ENCODE results near the gene SNAP25.
A peak's percentile ranks its signal among the peaks of the same experiment; 100 is the strongest.

SNAP25 gene

GRCh38 chr20:10179574-10180298 lies 38.9 kb upstream of the SNAP25 start:
- H3K9me3 ChIP-seq (ENCODE audit: control insufficient read depth, insufficient read depth, low read length) = no peaks in the 10 kb centered on the region
- H3K4me1 ChIP-seq (ENCODE audit: control insufficient read depth, low read length) = no peaks in the 10 kb centered on the region
- peak; percentile 37 for TF ChIP-seq CTCF (IDR thresholded peaks at IDR 0.05; ENCODE audit: low read depth, low read length, poor library complexity, severe bottlenecking)
- TF ChIP-seq EZH2phosphoT487 (IDR thresholded peaks at IDR 0.05; ENCODE audit: borderline replicate concordance, low read length) = no peak
- no peaks in the 10 kb centered on the region for H4K20me1 ChIP-seq (ENCODE audit: control insufficient read depth, insufficient read depth, low read depth, low read length)
- H3K9me2 ChIP-seq (replicated peaks; ENCODE audit: control insufficient read depth, low read length) = no peaks in the 10 kb centered on the region
- H3K4me3 ChIP-seq (ENCODE audit: low read length) = no peak overlapping the region
- no peaks in the 10 kb centered on the region for H3K36me3 ChIP-seq (ENCODE audit: control insufficient read depth, low read length)
- no peak overlapping the region for H3K27ac ChIP-seq (ENCODE audit: low read depth, low read length)
- H3K27me3 ChIP-seq (ENCODE audit: control insufficient read depth, low read length) = no peaks in the 10 kb centered on the region
- H3K4me2 ChIP-seq (ENCODE audit: low read length) = no peak overlapping the region
- H3F3A ChIP-seq (ENCODE audit: control insufficient read depth, insufficient read depth) = no peaks in the 10 kb centered on the region
- no peaks in the 10 kb centered on the region for H3K79me2 ChIP-seq (ENCODE audit: control insufficient read depth, low read length)

DNA sequence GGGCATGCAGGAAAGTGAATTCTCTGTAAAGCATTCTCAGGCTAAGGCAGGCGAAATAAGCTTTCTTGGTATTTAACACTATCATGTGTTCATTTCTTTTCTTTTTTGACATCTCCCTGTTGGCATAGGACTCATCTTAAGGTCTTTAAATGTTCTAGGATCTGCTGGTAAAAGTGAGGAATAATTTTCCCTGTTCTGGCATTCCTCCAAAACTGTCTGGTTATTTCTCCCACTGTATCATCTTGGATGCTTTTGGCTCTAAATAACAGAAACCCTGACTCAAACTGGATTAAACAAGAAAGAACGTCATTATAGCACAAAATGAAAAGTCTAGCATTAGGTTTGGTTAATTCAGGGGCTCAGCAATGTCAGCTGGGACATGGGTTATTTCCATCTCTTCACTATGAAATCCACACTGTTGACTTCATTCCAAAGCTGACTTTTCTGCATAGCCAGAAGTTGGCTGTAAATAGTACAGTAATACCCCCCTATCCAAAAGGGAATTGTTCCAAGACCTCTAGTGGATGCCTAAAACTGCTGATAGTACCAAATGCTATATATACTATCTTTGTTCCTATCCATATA lies 37.9 kb upstream of the SNAP25 start:
- H3K9me2 ChIP-seq (replicated peaks; ENCODE audit: control insufficient read depth, low read length) = no peaks in the 10 kb centered on the region
- H3K27ac ChIP-seq (ENCODE audit: low read depth, low read length) = no peak overlapping the region
- no peak overlapping the region for H3K4me3 ChIP-seq (ENCODE audit: low read length)
- no peak for TF ChIP-seq EZH2phosphoT487 (IDR thresholded peaks at IDR 0.05; ENCODE audit: borderline replicate concordance, low read length)
- no peak for TF ChIP-seq CTCF (IDR thresholded peaks at IDR 0.05; ENCODE audit: low read depth, low read length, poor library complexity, severe bottlenecking)
- no peaks in the 10 kb centered on the region for H3K4me1 ChIP-seq (ENCODE audit: control insufficient read depth, low read length)
- no peaks in the 10 kb centered on the region for H4K20me1 ChIP-seq (ENCODE audit: control insufficient read depth, insufficient read depth, low read depth, low read length)
- H3F3A ChIP-seq (ENCODE audit: control insufficient read depth, insufficient read depth) = no peaks in the 10 kb centered on the region
- H3K27me3 ChIP-seq (ENCODE audit: control insufficient read depth, low read length) = no peaks in the 10 kb centered on the region
- H3K36me3 ChIP-seq (ENCODE audit: control insufficient read depth, low read length) = no peaks in the 10 kb centered on the region
- no peak overlapping the region for H3K4me2 ChIP-seq (ENCODE audit: low read length)
- no peaks in the 10 kb centered on the region for H3K79me2 ChIP-seq (ENCODE audit: control insufficient read depth, low read length)
- H3K9me3 ChIP-seq (ENCODE audit: control insufficient read depth, insufficient read depth, low read length) = no peaks in the 10 kb centered on the region

DNA sequence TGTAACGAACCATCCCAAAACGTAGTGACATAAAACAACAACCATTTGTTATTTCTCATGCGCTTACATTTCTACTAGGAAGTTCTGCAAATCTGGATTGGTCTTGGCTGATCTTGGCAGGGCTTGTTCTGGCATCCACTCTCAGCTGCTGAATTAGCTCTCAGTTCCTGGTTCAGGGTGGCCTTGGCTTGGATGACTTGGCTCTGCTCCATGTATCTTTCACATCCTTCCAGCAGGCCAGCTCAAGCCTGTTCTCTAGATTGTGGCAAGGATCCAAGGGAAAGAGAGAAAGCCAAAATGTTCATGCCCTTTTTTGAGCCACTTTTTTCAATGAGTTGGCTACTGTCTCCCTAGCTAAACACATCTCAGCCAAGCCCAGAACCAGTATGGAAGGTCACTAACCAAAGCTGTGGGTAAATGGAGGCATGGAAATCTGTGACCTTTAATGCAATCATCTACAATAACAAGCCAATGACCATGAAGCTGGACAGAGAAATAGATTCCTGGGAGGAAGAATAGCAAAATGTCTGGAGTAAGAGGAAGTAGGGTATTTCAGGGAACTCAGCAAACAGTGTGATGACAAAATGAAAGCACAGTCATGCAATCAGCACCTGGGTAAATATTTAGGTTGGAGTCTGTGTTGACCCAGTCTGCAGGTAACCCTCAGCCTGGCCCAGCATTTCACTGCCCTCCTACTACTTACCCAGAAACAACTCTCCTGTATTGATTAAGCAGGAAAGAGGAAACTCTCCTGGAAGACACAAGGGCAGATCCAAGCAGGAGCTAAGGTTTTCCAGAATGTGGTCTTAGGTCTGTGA lies 32.7 kb upstream of the SNAP25 start:
- no peaks in the 10 kb centered on the region for H3K36me3 ChIP-seq (ENCODE audit: control insufficient read depth, low read length)
- no peaks in the 10 kb centered on the region for H3K79me2 ChIP-seq (ENCODE audit: control insufficient read depth, low read length)
- H3K27me3 ChIP-seq (ENCODE audit: control insufficient read depth, low read length) = no peaks in the 10 kb centered on the region
- H3F3A ChIP-seq (ENCODE audit: control insufficient read depth, insufficient read depth) = no peaks in the 10 kb centered on the region
- no peaks in the 10 kb centered on the region for H3K9me2 ChIP-seq (replicated peaks; ENCODE audit: control insufficient read depth, low read length)
- no peak overlapping the region for H3K4me3 ChIP-seq (ENCODE audit: low read length)
- no peaks in the 10 kb centered on the region for H4K20me1 ChIP-seq (ENCODE audit: control insufficient read depth, insufficient read depth, low read depth, low read length)
- no peak overlapping the region for H3K27ac ChIP-seq (ENCODE audit: low read depth, low read length)
- no peaks in the 10 kb centered on the region for H3K4me1 ChIP-seq (ENCODE audit: control insufficient read depth, low read length)
- no peak overlapping the region for H3K4me2 ChIP-seq (ENCODE audit: low read length)
- TF ChIP-seq EZH2phosphoT487 (IDR thresholded peaks at IDR 0.05; ENCODE audit: borderline replicate concordance, low read length) (no peak), CTCF (IDR thresholded peaks at IDR 0.05; ENCODE audit: low read depth, low read length, poor library complexity, severe bottlenecking) (no peak)
- H3K9me3 ChIP-seq (ENCODE audit: control insufficient read depth, insufficient read depth, low read length) = no peaks in the 10 kb centered on the region
